ENCODE results near the gene CETP. TPM values are rescaled to one million over a fixed set of nuclear protein-coding genes. Genes with fewer than 3 reads are reported as not detected.

Gene CETP
- total and polyA plus RNA-seq, 9 of the 15 experiments (the other 6 are each of a cell fraction or from before 2014, with no cell fraction given) = 0.07 to 0.11 TPM; not detected in 7

DNA sequence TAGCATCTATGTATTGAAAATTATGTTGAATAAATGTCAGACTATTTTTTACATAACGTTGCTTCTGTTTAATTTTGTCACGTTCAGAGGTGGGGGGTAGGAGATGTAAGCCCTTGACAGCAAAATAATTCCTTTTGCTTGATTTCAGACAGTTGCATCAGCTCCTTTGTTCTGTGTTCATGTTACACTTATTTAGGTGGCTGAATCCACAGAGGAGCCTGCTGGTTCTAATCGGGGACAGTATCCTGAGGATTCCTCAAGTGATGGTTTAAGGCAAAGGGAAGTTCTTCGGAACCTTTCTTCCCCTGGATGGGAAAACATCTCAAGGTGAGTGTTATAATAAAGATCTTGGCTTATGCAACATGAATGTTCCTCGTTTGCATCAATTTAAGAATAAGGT, 25.3 kb upstream of the CETP start (continued):
- TF ChIP-seq CEBPG (CRISPR knock-in tag; IDR thresholded peaks at IDR 0.05) (peak; percentile 90), CEBPG (tag; conservative IDR thresholded peaks at IDR 0.05 in 1 of 2, IDR thresholded peaks at IDR 0.05 in 1 of 2) (peak; percentile 53 to 95; a peak in 3 of 4 replicates), NFRKB (IDR thresholded peaks at IDR 0.05; ENCODE audit: low read depth) (no peak), SOX6 (IDR thresholded peaks at IDR 0.05) (peak; percentile 78)

DNA sequence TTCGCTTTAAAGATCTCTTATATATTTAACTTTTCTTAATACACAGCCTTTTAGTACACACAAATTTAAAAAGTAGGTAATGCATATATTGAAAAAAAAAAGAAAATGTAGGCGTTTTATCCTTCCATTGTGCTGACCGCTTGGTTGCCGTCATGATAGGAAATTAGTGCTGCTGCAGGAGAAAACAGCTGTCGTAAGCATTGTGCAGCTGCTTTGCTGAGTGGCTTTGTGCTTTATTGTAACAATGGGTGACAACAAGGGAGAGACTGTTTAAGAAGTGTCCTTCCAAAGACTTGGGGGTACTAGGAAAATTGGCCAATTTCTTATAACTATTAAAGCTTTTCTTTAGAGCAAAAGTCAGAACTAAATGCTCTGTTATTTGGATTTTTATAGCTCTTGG, 24.8 kb upstream of the CETP start:
- peaks cover 9 to 11% of the 10 kb centered on the region in 2 experiments; a peak in 3 of 5 replicates for H3K4me1 ChIP-seq (replicated peaks in 1 of 2; ENCODE audit: control insufficient read depth in 2 of 2, insufficient read depth in 2 of 2, low read length in 2 of 2)
- H3K9ac ChIP-seq (ENCODE audit: insufficient read depth in 1 of 2, low read depth in 2 of 2, low read length in 2 of 2) = no peak overlapping the region
- CTCF ChIA-PET (ENCODE audit: low intra/inter-chr PET ratio) = no interaction called here
- no peak overlapping the region for H3K4me3 ChIP-seq
- intact Hi-C loops (cut with micrococcal nuclease) = no loop called here
- POLR2A ChIA-PET = interaction anchor here (0.6 to 2.3 kb wide), 6 partner anchors 9 to 264 kb away, joined by 3 to 7 read pairs (median 4); no protein-coding TSS in a partner anchor
- H3K27me3 ChIP-seq (ENCODE audit: control insufficient read depth in 2 of 2, insufficient read depth in 2 of 2, low read length in 2 of 2) = no peaks in the 10 kb centered on the region
- no peak overlapping the region for H3K27ac ChIP-seq (ENCODE audit: extremely low read depth, low read depth, low read length)
- peaks cover 18% of the 10 kb centered on the region; the same call in 1 of the 2 replicates for H4K20me1 ChIP-seq (replicated peaks; ENCODE audit: control insufficient read depth, insufficient read depth, low read length)
- FAIRE-seq (no peak), DNase-seq (ENCODE audit: extremely low read depth in 1 of 4, low spot score in 3 of 4) (no peak), ATAC-seq (no peak)
- peaks cover 79% of the 10 kb centered on the region for H3K36me3 ChIP-seq (ENCODE audit: control insufficient read depth, insufficient read depth, low read length)
- no TSS peak for BruUV-seq (replicated peaks)
- H2AFZ ChIP-seq (ENCODE audit: low read depth, low read length) = no peak overlapping the region
- H3K9me1 ChIP-seq (ENCODE audit: control insufficient read depth, insufficient read depth, low read length) = no peaks in the 10 kb centered on the region
- no peak overlapping the region for H3K4me2 ChIP-seq (ENCODE audit: insufficient read depth, low read length)
- WGBS (ENCODE audit: insufficient coverage, low coverage, missing lambda C conversion rate) = 81% methylated on average over 5 of the region's 5 CpGs
- TF ChIP-seq MCM5 (IDR thresholded peaks at IDR 0.05; ENCODE audit: low read depth) = no peak
- peak; percentile 61 for TF ChIP-seq RBFOX2 (IDR thresholded peaks at IDR 0.05; ENCODE audit: low read depth, low read length)
- no peaks in the 10 kb centered on the region for H3K9me3 ChIP-seq (replicated peaks; ENCODE audit: control insufficient read depth, insufficient read depth, low read depth, low read length)
- H3K79me2 ChIP-seq (ENCODE audit: control insufficient read depth, insufficient read depth, low read length) = peaks cover 40% of the 10 kb centered on the region
- in situ Hi-C loops (cut with MboI) = no loop called here

All from K562 (cell line).